GM19193 (cell line): ENCODE results near the gene A3GALT2.

Experiments used
- POLR2A ChIP-seq: IDR thresholded peaks from 4 replicates; pipeline ENCODE4 v1.6.1; 2011; ENCODE audit not compliant: insufficient read depth, insufficient read length; ENCODE audit errors: extremely low read depth

Gene A3GALT2

GRCh38 chr1:33344896-33345560 is 24.1 kb upstream of the A3GALT2 start:
- TF ChIP-seq POLR2A: no peak

GRCh38 chr1:33343539-33343938 is 22.6 kb upstream of the A3GALT2 start:
- no peak for TF ChIP-seq POLR2A

- no peak for TF ChIP-seq POLR2A
Observed at GRCh38 chr1:33342041-33342723, 21.3 kb upstream of the A3GALT2 start.

- TF ChIP-seq POLR2A: no peak
Observed at GRCh38 chr1:33341190-33341589, 20.3 kb upstream of the A3GALT2 start.

- no peak for TF ChIP-seq POLR2A
Observed at GRCh38 chr1:33339413-33339812, 18.5 kb upstream of the A3GALT2 start.

- TF ChIP-seq POLR2A: no peak
Observed at GRCh38 chr1:33338440-33339211, 17.7 kb upstream of the A3GALT2 start.

GRCh38 chr1:33338048-33338439 is 17.1 kb upstream of the A3GALT2 start:
- no peak for TF ChIP-seq POLR2A

- TF ChIP-seq POLR2A: no peak
Observed at GRCh38 chr1:33337441-33337840, 16.5 kb upstream of the A3GALT2 start.

- TF ChIP-seq POLR2A: no peak
Observed at GRCh38 chr1:33336580-33336979, 15.7 kb upstream of the A3GALT2 start.

GRCh38 chr1:33335020-33335419 is 14.1 kb upstream of the A3GALT2 start:
- no peak for TF ChIP-seq POLR2A

- TF ChIP-seq POLR2A: no peak
Observed at GRCh38 chr1:33334081-33334552, 13.2 kb upstream of the A3GALT2 start.

- no peak for TF ChIP-seq POLR2A
Observed at GRCh38 chr1:33332881-33333280, 12.0 kb upstream of the A3GALT2 start.

- no peak for TF ChIP-seq POLR2A
Observed at GRCh38 chr1:33332357-33332789, 11.5 kb upstream of the A3GALT2 start.

GRCh38 chr1:33331444-33332356 is 10.8 kb upstream of the A3GALT2 start:
- TF ChIP-seq POLR2A: no peak
